Stimulated activated CD4-positive, alpha-beta T cell treated with anti-CD3 and anti-CD28 coated beads, Interleukin-1b, Interleukin-23, amount 100 ng/mL, for 24 hours (primary cell): ENCODE results near the gene SMIM34.
"Not testable (repeated sequence)": the region's sequence is repeated elsewhere in the genome, so short reads cannot be mapped to it uniquely, and the experiment has no call there.

Source experiments
- DNase-seq, 4 experiments: peaks; one replicate each; pipeline ENCODE4 v3.0.0-alpha.2; 2020; ENCODE audit warnings: low read depth in 4 of 4, low spot score in 1 of 4

SMIM34 gene, protein sequence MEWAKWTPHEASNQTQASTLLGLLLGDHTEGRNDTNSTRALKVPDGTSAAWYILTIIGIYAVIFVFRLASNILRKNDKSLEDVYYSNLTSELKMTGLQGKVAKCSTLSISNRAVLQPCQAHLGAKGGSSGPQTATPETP

DNA sequence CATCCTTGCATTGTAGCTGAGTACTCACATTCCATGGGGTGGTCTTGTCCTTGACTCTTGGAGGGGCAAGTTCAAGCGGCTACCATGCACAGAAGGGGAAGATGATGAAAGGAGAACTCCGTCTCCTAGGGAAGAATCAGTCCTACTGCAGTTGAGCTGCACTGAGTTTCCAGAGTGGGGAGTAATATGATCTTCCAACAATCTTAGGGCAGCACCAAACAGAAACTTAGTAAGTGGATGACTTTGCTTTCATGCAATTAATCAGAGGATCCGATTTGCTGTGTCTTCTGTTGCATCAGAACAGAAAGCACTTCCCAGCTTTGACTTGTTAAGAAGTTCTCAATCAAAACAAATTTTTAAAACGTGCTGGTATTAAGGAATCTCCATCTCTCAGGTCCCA, at the start of gene SMIM34:
Gene SMIM34 (minus strand): TSS at position 147 of the 400 bp plus-strand sequence. CDS start 112 bp downstream, at position 35.
- DNase-seq: not testable (repeated sequence)

DNA sequence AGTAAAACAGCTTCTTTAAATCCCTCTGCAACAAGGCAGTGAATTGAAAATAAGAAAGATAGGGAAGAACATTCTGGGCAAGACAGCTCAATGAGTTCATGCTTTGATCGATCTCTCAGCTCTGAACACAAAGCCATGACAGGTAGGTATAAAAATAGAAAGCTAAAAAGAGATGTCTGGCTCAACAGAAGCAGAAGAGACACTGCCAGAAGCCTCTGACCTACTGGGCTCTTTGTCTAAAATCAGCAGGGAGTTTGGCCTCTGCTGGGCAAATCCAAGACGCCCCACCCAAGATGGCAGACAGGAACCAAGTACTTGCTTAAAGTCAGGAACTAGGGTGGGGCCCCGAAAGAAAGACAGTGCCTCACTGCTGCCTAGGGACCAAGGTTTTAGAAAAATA, 43.6 kb upstream of the SMIM34 start:
- DNase-seq: not testable (repeated sequence)

GRCh38 chr21:34459426-34459825, 35.7 kb upstream of the SMIM34 start:
- not testable (repeated sequence) for DNase-seq

GRCh38 chr21:34458266-34458665, 34.5 kb upstream of the SMIM34 start:
- DNase-seq: not testable (repeated sequence)

GRCh38 chr21:34456180-34456579, 32.4 kb upstream of the SMIM34 start:
- DNase-seq: not testable (repeated sequence)

DNA sequence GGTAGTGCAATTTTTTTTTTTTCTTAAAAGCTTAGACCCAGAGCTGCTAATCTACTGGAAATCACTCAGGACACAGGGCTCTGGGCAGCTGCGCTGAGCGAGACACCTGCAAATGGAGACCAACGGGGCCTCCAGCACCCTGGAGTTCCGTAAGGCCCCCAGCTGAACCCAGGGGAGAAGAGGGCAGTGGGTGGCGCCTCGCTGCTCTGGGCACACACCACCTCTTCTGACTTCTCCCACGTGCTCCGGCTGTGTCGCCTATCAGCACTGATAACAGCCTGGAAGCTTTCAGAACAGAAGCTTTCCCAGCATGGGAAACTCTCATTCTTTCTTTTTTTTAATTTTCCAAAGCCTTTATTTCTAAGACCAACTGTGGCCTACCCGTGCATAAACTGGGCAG, 31.9 kb upstream of the SMIM34 start:
- not testable (repeated sequence) for DNase-seq

DNA sequence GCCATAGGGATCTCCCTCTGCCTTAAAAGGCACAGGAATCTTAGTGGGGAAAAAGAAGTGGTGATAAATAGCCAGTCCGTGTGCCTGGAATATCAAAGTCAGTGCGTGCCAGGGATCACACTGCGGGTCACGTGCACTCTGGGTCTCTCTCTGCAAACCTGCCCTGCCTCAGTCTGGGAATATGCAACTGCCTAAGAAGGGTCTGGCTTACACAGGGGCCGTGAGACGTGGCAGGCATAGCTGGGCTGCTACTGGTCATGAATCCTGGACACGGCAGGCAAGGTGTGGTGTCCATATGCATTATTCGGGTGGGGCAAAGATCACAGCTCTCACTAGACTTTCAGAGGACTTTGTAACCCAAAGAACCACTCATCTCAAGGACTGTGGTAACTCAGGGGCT, 23.3 kb upstream of the SMIM34 start:
- not testable (repeated sequence) for DNase-seq

DNA sequence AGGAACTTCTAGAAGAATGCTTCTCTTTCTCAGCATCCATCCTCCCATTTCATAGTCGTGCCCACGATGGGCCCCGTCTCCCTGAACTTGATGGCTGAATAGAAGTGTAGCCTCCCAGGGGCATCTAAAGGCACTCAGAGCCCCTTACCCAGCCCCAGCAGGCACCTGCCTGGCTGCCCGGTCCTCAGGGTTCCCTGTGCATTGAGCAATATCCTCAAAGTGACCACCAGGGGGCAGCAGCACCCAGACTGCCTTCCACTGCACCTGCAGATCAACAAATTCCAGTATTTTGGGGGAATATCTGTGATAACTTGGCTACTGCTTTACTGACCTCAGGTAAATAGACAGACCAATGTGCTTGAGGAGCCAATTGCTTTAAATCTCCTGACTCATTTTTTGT, 19.7 kb upstream of the SMIM34 start:
- not testable (repeated sequence) for DNase-seq

GRCh38 chr21:34429710-34430109, 6.0 kb upstream of the SMIM34 start:
- not testable (repeated sequence) for DNase-seq

GRCh38 chr21:34428441-34428840, 4.7 kb upstream of the SMIM34 start:
- not testable (repeated sequence) for DNase-seq

GRCh38 chr21:34427339-34427738, 3.6 kb upstream of the SMIM34 start:
- DNase-seq: not testable (repeated sequence)

DNA sequence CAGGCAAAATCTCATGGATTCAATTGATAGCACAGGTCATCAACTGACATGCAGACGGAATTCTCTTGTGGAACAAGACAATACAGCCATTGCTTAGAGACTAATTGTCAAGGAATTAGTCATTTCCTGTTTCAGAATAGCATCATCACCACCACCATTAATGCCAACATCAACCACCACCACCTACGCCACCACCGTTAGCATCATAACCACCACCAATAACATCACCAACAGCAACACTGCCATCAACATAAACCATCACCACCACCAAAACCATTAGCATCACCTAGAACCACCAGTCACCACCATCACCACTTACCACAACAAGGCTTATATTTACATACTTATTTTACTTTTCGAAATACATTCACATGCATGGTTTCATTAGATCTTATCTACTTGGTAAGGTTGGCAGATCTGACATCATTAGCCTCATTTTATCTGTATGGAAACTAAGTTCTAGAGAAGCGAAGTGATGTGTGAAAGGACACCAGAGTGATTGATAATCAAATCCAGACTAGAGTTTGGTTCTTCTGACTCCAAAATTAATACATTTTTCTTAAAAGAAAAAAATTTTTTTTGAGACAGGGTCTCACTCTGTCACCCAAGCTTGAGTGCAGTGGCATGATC, 6.2 kb downstream of the SMIM34 start:
- not testable (repeated sequence) for DNase-seq

- not testable (repeated sequence) for DNase-seq
Observed at GRCh38 chr21:34407294-34407693, 16.5 kb downstream of the SMIM34 start.

- not testable (repeated sequence) for DNase-seq
Observed at GRCh38 chr21:34406676-34407075, 17.1 kb downstream of the SMIM34 start.

DNA sequence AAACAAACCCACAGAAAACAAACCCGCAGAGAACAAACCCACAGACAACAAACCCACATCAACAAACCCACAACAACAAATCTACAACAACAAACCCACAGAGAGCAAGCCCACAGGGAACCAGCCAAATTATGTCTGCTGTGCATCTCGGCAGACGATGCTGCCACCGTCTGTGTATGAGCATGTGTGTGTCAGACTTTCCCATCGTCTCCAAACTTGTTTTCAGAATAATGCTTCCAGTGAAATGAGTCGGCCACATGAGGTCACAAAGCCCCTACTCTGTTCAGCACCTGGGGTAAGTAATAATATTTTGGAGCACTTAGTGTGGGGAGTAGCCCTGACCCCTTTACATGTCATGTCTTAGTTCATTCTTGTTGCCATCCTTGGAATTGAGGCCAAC, 17.6 kb downstream of the SMIM34 start:
- not testable (repeated sequence) for DNase-seq

DNA sequence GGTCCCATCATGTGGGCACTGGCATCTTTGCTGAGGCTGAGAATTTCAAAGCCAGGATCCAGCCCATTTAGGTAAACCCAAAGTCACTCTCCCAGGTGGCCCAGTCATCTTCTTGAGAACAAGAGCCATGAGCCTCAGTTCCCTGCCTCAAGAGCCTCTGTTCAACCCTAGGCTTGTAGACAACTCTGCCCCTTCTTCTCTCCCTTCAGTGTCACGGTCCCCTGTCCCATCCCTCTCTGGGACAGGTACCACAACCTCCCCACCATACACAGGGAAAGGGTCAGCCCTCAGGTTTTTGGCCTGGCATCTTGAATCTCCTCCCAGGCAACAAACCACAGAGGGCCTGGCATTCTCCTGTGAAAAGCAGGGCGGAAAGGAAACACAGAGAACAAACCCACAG, 18.1 kb downstream of the SMIM34 start:
- DNase-seq: not testable (repeated sequence)

- DNase-seq: not testable (repeated sequence)
Observed at GRCh38 chr21:34404742-34405141, 19.0 kb downstream of the SMIM34 start.

DNA sequence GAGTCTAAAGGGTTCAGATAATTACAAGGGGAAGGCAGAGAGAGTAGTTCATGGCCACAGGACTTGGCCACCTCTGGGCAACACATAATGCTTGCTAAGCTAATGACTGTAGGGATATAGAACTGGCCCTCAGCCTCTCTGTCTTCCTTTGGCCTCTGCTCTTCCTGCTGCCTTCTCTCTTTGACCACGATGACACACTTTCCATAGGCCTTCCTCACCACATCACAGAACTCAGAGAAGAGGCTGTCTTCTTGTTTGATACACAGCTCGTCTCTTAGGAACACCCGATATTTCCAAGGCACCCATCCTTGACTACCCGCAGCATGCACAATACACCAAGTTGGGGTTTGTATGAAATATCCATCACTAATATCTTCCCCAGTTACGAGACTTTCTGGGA, 23.2 kb downstream of the SMIM34 start:
- not testable (repeated sequence) for DNase-seq

GRCh38 chr21:34383724-34384415, 39.9 kb downstream of the SMIM34 start:
- DNase-seq: not testable (repeated sequence)

- DNase-seq: not testable (repeated sequence)
Observed at GRCh38 chr21:34383138-34383537, 40.6 kb downstream of the SMIM34 start.

DNA sequence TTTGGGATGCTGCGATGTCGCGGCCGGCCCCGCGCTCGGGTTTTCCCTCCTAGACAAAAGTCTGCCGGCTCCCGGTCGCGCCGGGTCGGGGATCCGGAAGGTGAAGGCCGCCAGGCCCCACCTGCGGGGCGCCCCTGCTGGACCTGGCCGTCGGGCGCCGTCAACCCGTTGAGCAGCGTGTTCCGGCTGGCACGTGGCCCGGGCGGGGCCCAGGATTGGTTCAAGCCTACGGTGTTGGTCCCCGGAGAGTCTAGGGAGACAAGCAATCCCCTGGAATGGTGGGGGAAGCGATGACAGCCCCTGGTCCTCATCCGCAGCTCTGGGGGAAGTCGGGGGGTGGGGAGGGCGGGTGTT, 48.2 kb downstream of the SMIM34 start:
- DNase-seq: not testable (repeated sequence)

- DNase-seq: not testable (repeated sequence)
Observed at GRCh38 chr21:34374940-34375618, 48.7 kb downstream of the SMIM34 start, which contains the start of gene SMIM11. Gene SMIM11, plus strand, starts transcription at chr21:34375507. Its CDS starts 3,998 bp downstream, at chr21:34379505.
